Measurements from ENCODE around the gene SYT1.

GRCh38 chr12:78959556-78959955 is 95.0 kb downstream of the SYT1 start:
- no peak for TF ChIP-seq TAF1 (IDR thresholded peaks at IDR 0.05; ENCODE audit: borderline replicate concordance, low read depth, low read length)
- no peak for TF ChIP-seq POLR2A (IDR thresholded peaks at IDR 0.05; ENCODE audit: low read depth, low read length)
- no peak for TF ChIP-seq POLR2AphosphoS5 (IDR thresholded peaks at IDR 0.05; ENCODE audit: low read depth, low read length)

Measured in GM12892 (cell line).